NCI-H524 (cell line): ENCODE measurements around the gene WASF2.
A peak's percentile ranks its signal among the peaks of the same experiment; 100 is the strongest.
"Not testable (repeated sequence)": the region's sequence is repeated elsewhere in the genome, so short reads cannot be mapped to it uniquely, and the experiment has no call there.

Source experiments
- DNase-seq, 2 experiments: peaks; one replicate each; lab custom pipeline; 2025; lab: John Stamatoyannopoulos, UW

WASF2 gene

GRCh38 chr1:27397749-27398148 is 92.2 kb downstream of the WASF2 start:
- DNase-seq, result no peak

DNA sequence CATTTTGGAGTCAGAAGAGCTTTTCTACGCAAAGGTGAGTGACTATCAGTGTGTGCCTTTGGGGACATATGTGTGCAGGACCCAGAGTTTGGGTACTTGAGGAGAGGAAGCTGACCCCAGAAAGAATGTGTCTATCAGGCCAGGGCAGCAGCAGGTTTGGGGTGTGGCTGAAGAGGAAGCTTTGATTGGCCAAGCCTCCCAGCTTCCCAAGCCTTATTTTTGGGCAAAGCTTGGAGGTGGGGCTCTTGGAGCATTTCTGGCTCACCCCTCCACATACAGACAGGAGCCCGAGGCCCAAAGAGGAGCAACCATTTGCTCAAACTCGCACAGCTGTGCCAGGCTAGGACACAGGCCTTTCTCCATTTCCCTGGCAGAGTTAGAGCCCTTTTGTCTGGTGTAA is 92.9 kb downstream of the WASF2 start:
- no peak for DNase-seq

DNA sequence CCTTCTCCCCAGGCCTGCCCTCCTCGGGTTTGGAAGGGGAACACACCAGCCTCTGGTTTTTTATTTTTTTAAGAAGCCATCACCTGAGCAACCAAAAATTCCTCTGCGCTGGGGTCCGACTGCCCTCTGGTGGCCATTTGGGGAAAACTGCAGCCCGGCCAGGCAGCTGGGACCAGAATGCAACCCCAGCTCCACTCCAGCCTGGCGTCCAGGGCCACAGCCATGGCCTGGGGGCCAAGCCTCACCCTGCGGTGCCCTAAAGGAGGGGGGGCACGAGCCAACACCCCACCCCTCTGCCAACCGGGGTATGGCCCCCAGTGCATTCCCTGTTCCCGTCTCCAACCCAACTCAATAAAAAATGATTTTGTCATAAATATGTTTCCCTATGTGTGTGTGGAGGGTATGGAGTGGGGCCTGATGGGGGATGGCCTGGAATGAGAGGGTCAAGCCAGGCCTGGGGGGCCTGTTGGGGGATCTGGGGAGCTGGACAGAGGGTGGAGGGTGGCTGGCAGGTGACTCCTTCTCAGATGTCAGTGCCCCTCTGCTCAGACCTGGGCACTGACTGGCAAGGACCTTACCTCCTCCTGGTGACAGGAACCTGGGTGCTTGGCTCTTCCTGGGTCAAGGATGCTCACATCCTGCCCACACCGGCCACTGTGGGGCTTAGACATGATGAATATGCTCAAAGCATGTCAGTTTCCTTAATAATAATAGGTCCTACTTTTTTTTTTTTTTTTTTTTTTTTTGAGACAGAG is 94.3 kb downstream of the WASF2 start:
- peak in 1 of 2 experiments; percentile 69 for DNase-seq

GRCh38 chr1:27394925-27395324 is 95.0 kb downstream of the WASF2 start:
- DNase-seq, result no peak

DNA sequence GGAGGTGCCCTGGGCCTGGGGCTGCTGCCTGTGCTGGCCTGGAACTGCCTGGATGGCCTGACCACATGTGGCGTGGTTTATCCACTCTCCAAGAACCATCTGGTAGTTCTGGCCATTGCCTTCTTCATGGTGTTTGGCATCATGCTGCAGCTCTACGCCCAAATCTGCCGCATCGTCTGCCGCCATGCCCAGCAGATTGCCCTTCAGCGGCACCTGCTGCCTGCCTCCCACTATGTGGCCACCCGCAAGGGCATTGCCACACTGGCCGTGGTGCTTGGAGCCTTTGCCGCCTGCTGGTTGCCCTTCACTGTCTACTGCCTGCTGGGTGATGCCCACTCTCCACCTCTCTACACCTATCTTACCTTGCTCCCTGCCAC is 95.7 kb downstream of the WASF2 start:
- DNase-seq, result no peak

DNA sequence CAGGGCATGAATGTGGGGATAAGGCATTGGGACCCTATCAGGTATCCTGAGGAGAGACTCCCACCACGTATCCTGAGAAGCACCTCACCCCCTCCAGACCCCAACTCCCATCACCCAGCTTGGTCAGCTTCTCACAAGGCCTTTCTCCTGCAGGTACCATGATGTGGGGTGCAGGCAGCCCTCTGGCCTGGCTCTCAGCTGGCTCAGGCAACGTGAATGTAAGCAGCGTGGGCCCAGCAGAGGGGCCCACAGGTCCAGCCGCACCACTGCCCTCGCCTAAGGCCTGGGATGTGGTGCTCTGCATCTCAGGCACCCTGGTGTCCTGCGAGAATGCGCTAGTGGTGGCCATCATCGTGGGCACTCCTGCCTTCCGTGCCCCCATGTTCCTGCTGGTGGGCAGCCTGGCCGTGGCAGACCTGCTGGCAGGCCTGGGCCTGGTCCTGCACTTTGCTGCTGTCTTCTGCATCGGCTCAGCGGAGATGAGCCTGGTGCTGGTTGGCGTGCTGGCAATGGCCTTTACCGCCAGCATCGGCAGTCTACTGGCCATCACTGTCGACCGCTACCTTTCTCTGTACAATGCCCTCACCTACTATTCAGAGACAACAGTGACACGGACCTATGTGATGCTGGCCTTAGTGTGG is 96.2 kb downstream of the WASF2 start:
- DNase-seq, result no peak

DNA sequence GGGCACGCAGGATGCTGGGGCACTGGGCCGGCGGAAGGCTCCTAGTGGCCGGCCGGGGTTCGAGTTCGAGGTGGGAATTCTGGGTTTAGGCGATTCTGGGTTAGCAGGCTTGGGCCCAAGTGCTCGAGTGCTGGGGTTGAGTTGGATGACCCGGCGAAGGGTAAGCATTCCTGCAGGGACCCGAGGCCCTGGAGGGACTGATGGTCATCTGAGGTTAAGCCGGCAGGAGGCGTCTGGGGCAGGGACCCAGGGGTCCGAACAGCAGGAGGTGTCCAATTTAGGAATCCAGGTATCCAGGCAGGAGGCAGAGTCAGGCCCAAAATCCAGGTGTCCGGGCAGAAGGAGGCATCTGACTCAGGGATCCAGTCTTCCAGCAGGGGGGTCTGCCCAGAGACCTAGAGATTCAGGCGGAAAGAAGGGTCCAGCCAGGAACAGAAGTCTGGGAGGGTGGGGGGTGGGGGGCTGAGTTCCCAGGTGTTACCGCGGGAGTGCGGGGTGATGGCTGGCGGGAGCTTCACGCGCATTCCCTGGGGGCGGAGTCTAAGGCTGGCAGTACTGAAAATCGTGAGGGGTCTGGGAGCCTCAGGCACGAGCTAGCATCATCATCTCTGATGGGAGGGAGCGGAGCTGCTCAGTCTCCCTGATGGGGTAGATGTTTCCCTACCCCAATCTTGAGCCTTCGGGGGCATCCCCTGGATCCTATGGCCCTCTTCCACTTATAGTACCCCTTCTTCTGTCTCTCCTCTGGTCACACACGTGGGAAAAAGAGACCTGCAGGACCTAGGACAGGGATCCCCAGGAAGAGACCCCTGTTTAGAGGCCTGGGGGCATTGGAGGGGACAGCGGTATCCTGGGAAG is 97.0 kb downstream of the WASF2 start:
- no peak for DNase-seq

GRCh38 chr1:27392096-27392777 is 97.7 kb downstream of the WASF2 start, which contains the start of gene GPR3:
Gene GPR3 (plus strand): TSS chr1:27392622. CDS start chr1:27393799, 1,177 bp downstream.
- DNase-seq, result peak; percentile 79 to 90

DNA sequence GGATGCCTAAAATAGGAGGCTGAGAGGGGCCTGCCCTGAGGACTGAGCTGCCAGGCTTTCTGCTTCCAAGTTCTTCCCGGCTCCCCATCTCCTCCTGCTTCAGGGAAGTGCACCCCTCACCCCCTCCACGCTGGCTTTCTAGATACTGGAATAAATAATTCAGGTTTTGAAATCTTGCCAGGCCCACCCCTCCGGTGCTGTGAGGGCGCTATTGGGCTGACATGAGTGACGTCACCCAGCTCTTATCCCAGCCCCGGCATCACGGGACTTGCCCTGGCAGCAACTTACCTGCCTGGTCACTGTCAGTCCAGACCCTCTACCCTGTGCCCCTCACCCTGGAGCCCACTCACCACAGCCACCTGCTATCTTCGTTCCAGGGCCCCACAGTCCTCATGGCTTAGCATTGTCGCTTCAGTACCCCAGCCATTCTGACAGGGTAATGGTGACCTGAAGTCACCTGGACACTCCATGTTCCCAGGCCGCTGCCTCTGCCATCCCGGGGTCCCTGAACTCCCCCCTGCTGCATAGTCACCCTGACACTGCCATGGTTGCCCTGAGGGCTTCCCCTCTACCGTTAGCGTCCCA is 98.4 kb downstream of the WASF2 start:
- DNase-seq, result peak; percentile 18 to 65

DNA sequence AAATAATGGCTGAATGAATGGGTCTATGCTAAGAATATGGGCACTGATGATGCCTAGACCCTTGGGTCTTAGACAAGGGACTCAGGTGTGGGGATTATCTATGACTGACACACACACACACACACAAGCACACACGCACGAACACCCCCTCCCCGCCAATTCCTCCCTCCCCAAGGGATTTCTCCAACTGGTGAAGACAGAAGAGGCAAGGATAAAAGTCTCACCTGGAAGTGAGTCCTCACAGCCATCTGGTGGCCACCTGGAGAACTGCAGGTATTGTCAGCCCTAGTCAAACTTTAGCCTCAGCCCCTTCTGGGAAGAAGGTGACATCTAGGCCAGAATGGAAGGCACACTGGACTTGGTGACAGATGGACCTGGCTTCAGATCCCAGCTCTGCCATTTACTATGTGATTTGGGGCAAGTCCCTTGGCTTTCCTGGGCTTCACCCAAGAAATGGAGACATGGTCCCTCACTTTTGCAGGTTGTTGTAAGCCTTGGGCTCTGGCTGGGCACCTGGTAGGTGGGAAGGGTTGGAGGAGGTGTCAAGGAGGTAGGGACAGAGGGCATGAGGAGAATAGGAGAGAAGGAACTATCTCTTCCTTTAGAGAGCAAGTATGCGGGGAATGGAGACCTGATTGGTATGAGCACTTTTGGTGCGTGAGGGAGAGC is 101.5 kb downstream of the WASF2 start:
- peak; percentile 54 to 72 for DNase-seq

DNA sequence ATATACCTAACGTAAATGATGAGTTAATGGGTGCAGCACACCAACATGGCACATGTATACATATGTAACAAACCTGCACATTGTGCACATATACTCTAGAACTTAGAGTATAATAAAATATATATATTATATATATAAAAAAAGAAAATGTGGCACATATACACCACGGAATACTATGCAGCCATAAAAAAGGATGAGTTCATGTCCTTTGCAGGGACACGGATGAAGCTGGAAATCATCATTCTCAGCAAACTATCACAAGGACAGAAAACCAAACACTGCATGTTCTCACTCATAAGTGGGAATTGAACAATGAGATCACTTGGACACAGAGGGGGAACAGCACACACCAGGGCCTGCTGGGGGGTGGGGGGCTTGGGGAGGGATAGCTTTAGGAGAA is 105.2 kb downstream of the WASF2 start:
- DNase-seq, result not testable (repeated sequence)

- DNase-seq, result no peak
Measured at GRCh38 chr1:27383661-27384060, 106.3 kb downstream of the WASF2 start.

- no peak for DNase-seq
Measured at GRCh38 chr1:27383039-27383605, 106.8 kb downstream of the WASF2 start, which contains the start of gene CD164L2. Gene CD164L2 (minus strand): TSS chr1:27383333. CDS start chr1:27383239, 94 bp downstream.

- no peak for DNase-seq
Measured at GRCh38 chr1:27381969-27382762, 107.8 kb downstream of the WASF2 start.

GRCh38 chr1:27380766-27381733 is 108.9 kb downstream of the WASF2 start:
- DNase-seq, result no peak

DNA sequence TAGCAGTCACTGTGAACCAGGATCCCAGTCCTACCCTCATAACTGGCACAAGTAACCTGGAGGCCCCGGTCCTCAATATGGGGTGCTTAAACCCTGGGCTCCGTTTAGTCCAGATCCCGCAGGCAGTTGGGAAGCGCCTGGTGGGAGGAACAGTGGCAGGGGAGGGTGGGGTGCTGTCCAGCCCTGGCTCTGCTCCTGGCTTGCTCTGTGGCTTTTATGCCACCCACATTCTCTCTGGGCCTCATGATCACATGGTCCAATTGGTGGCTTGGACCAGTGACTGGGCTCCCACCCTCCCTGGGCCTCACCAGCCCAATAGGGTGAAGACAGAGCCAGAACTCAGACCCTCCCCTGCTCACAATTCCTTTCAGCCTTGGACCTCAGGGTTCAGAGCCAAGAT is 109.7 kb downstream of the WASF2 start:
- DNase-seq, result no peak

GRCh38 chr1:27379564-27380122 is 110.3 kb downstream of the WASF2 start:
- DNase-seq, result no peak

DNA sequence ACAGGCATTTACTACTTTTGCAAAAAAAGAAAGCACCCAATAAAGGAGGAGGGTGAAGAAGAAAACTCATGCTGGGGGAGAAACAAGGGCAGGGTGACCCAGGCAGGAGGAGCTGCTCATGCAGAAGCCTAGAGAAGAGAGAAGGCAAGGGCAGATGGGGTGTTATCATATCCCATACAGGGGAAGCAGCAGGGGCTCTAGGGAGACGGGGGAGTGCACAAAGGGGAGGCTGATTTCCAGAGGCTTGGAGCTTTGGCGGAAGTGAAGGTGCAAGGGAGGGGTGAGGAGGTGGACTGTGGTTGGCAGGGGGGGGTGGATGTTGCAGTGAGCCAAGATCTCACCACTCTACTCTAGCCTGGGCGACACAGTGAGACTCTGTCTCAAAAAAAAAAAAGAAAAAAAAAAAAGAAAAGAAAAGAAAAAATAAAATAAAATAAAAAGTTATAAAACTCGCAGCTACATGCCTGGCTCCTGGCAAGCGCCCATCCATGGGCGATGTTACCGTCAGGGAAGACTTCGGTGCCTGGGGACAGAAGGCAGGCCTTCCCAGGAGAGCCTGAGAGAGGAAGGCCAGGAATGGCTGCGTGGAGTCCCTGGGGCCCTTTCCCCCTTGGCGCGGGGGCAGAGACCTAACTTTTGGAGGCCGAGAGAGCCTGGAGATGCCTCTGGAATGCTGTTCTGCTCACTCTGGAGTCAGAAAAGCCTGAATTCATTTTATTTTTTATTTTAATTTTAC is 112.0 kb downstream of the WASF2 start:
- DNase-seq, result no peak
